Measurements from ENCODE around the gene TSPAN4.

Gene TSPAN4

DNA sequence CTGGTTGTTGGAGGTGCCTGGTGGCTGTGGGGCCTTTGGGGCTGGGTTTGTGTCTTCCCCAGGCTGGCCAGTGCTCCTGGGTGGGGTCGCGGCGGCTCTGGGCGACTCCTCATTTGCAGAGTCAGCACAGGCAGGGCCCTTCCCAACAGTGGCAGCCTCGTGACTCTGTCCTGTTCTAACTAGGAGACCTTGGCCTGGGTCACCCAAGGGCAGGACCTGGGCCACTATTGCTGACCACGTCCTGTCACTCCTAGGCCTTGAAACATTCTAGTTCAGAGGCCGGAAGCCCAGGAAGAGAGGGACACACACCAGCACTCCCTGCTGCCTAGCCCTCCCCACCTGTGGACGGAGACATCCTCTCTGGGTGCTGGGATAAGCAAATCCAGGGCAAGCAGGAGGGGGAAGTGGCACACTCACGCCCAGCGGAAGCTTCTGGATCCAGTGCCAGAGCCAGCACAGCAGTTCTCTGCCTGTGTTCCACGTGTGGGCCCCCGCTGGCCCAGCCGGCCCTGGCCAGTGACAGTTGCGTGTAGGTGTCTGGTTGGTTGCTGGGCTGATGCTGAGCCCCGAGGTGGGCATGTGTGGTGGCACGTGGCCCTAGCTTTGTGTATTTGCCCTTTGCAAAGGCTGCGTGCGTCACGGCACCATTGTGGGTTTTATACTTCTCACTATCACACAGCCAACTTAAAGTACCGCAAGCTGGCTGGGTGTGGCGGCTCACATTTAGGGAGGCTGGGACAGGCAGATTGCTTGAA lies 72.3 kb downstream of the TSPAN4 start:
- TF ChIP-seq, protein P1, sequence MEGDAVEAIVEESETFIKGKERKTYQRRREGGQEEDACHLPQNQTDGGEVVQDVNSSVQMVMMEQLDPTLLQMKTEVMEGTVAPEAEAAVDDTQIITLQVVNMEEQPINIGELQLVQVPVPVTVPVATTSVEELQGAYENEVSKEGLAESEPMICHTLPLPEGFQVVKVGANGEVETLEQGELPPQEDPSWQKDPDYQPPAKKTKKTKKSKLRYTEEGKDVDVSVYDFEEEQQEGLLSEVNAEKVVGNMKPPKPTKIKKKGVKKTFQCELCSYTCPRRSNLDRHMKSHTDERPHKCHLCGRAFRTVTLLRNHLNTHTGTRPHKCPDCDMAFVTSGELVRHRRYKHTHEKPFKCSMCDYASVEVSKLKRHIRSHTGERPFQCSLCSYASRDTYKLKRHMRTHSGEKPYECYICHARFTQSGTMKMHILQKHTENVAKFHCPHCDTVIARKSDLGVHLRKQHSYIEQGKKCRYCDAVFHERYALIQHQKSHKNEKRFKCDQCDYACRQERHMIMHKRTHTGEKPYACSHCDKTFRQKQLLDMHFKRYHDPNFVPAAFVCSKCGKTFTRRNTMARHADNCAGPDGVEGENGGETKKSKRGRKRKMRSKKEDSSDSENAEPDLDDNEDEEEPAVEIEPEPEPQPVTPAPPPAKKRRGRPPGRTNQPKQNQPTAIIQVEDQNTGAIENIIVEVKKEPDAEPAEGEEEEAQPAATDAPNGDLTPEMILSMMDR (IDR thresholded peaks at IDR 0.05; ENCODE audit: low read depth, low read length, missing control alignments), result no peak
- Histone ChIP-seq H3K27me3 (replicated peaks) (no peaks in the 10 kb centered on the region), H3K27ac (no peak overlapping the region), H3K36me3 (replicated peaks) (no peaks in the 10 kb centered on the region), H3K4me3 (ENCODE audit: low read depth, low read length) (no peak overlapping the region)
- no peak for DNase-seq
- in situ Hi-C loops (cut with HindIII; ENCODE audit: low pct_ligation_motif_present, low sequenced_read_pairs), result loop anchor here (25.0 kb wide), 1 partner anchor 122 kb away; the partner anchor contains the start of gene MUC6
